Stomach (tissue), 9 donors: ENCODE measurements around the gene RAX2. TPM values are rescaled to one million over a fixed set of nuclear protein-coding genes. Genes with fewer than 3 reads are reported as not detected.

ENCODE experiments used
- DNase-seq, 2 donors: peaks; one replicate each; pipeline versions ENCODE4 v3.0.0 to v3.0.0-alpha.2; 2013 to 2019
- H3K27ac ChIP-seq, 5 donors: fragments of 200-600 bp in 4 of 5; sonication (generic) in 4 of 5; one replicate each; pipeline ENCODE4 v1.5.1; 2013 to 2019; ENCODE audit warnings: mild to moderate bottlenecking in 1 of 5, moderate library complexity in 1 of 5
- H3K27me3 ChIP-seq, 3 donors: fragments of 200-600 bp; sonication (generic); one replicate each; pipeline ENCODE4 v1.5.1; 2017 to 2019; ENCODE audit warnings: mixed run types in 1 of 3
- H3K36me3 ChIP-seq, 4 donors: fragments of 200-600 bp; sonication (generic); 1 replicate in 3 of 4; 2 replicates in 1 of 4; pipeline ENCODE4 v1.5.1; 2016 to 2019
- H3K4me1 ChIP-seq, 4 donors: fragments of 200-600 bp; sonication (generic); one replicate each; pipeline ENCODE4 v1.5.1; 2016 to 2019
- H3K4me3 ChIP-seq, 4 donors: fragments of 200-600 bp; sonication (generic) in 3 of 4; one replicate each; pipeline ENCODE4 v1.5.1; 2016 to 2019; ENCODE audit warnings: mild to moderate bottlenecking in 1 of 4
- H3K9me3 ChIP-seq, 4 donors: fragments of 200-600 bp; sonication (generic); one replicate each; pipeline ENCODE4 v1.5.1; 2016 to 2019
- CTCF ChIP-seq, 7 experiments: fragments of 450-650 bp in 4 of 7; fragments of 200-600 bp in 3 of 7; sonication (generic) in 3 of 7; IDR thresholded peaks; one replicate each; pipeline ENCODE4 v1.5.1; 2016 to 2019; ENCODE audit warnings: antibody characterized with exemption in 7 of 7, control low read depth in 2 of 7, mild to moderate bottlenecking in 1 of 7
- EP300 ChIP-seq: sonication (generic); formaldehyde crosslinking; IDR thresholded peaks from one replicate; pipeline ENCODE4 v1.6.1; 2017; ENCODE audit warnings: antibody characterized with exemption
- POLR2A ChIP-seq, 4 donors: fragments of 450-650 bp; IDR thresholded peaks; one replicate each; pipeline ENCODE4 v1.6.1; 2016; ENCODE audit warnings: antibody characterized with exemption in 4 of 4, control low read depth in 2 of 4, mild to moderate bottlenecking in 1 of 4, moderate library complexity in 1 of 4
- POLR2AphosphoS5 ChIP-seq, 3 donors: sonication (generic); formaldehyde crosslinking; IDR thresholded peaks; one replicate each; pipeline ENCODE4 v1.6.1; 2016; ENCODE audit warnings: antibody characterized with exemption in 3 of 3
- WGBS, 5 donors: extraction: QIAGEN DNeasy Blood & Tissue Kit in 3 of 5; methylation state at CpG; one replicate each; pipeline versions ENCODE4 v1.1.5 to v1.1.7; 2013 to 2018; 5-methylcytosine and 5-hydroxymethylcytosine counted together
- intact Hi-C: fragments of 100-400 bp; cut with DNase I; formaldehyde crosslinking; loops from one replicate; pipeline ENCODE4 v1.15.1; 2023; ENCODE audit warnings: low total_unique reads
- polyA plus RNA-seq, 3 donors: library from polyadenylated mRNA; stranded (reverse); fragments of 200-250 nt; gene quantifications; one replicate each; pipeline ENCODE4 v1.2.3, GENCODE V29; 2013
- total RNA-seq, 5 donors: library from RNA; depleted of rRNA; stranded (reverse); fragments of >200 nt; gene quantifications; one replicate each; pipeline versions ENCODE4 v1.1.0 to v1.2.3, GENCODE V29; 2014 to 2016
- donor health status: healthy with polysubstance abuse.
- donor health status: Bipolar disorder and iron deficiency.
- donor health status: healthy.

Gene RAX2
- total and polyA plus RNA-seq, 8 donors = not detected

- peak in 1 of 2 donors; percentile 36 for DNase-seq
- intact Hi-C loops = no loop called here
- no peak for TF ChIP-seq POLR2AphosphoS5 (IDR thresholded peaks at IDR 0.05)
- no peak for TF ChIP-seq CTCF (IDR thresholded peaks at IDR 0.05)
- no peak for TF ChIP-seq POLR2A (IDR thresholded peaks at IDR 0.05)
- TF ChIP-seq EP300 = no peak
- Histone ChIP-seq H3K27ac (peak within 1 kb of the TSS in 3 of 5 donors; percentile 29 to 64 (median 38)), H3K36me3 (peaks cover 0 to 12% (median 0%) of the 10 kb centered on the region in 4 donors), H3K4me1 (peaks cover 0 to 19% (median 12%) of the 10 kb centered on the region in 4 donors), H3K27me3 (peaks cover 7 to 76% (median 34%) of the 10 kb centered on the region in 3 donors), H3K9me3 (peaks cover 14 to 27% (median 22%) of the 10 kb centered on the region in 4 donors), H3K4me3 (peak within 1 kb of the TSS; percentile 37 to 48 (median 43))
- WGBS, 5 donors = 5 to 13% (median 6%) methylated on average over 28 to 101 of the region's 101 CpGs
Measured at GRCh38 chr19:3785938-3786824, 14.2 kb upstream of the RAX2 start, which contains the start of gene MATK. TSS of gene MATK (minus strand) at chr19:3786381. CDS start at chr19:3785135, 1,246 bp downstream.

GRCh38 chr19:3785451-3785937, 13.5 kb upstream of the RAX2 start:
- peaks cover 20 to 26% (median 25%) of the 10 kb centered on the region in 4 donors for H3K9me3 ChIP-seq
- TF ChIP-seq CTCF (IDR thresholded peaks at IDR 0.05) = no peak
- H3K36me3 ChIP-seq = peaks cover 0 to 12% (median 0%) of the 10 kb centered on the region in 4 donors
- H3K4me1 ChIP-seq = peaks cover 0 to 19% (median 12%) of the 10 kb centered on the region in 4 donors
- H3K27ac ChIP-seq = peak overlapping the region in 3 of 5 donors; percentile 29 to 64 (median 38)
- intact Hi-C loops = no loop called here
- no peak for DNase-seq
- peak overlapping the region; percentile 37 to 48 (median 43) for H3K4me3 ChIP-seq
- 0 to 3% (median 3%) methylated on average over 27 to 47 of the region's 47 CpGs for WGBS, 5 donors
- H3K27me3 ChIP-seq = peaks cover 7 to 70% (median 34%) of the 10 kb centered on the region in 3 donors

DNA sequence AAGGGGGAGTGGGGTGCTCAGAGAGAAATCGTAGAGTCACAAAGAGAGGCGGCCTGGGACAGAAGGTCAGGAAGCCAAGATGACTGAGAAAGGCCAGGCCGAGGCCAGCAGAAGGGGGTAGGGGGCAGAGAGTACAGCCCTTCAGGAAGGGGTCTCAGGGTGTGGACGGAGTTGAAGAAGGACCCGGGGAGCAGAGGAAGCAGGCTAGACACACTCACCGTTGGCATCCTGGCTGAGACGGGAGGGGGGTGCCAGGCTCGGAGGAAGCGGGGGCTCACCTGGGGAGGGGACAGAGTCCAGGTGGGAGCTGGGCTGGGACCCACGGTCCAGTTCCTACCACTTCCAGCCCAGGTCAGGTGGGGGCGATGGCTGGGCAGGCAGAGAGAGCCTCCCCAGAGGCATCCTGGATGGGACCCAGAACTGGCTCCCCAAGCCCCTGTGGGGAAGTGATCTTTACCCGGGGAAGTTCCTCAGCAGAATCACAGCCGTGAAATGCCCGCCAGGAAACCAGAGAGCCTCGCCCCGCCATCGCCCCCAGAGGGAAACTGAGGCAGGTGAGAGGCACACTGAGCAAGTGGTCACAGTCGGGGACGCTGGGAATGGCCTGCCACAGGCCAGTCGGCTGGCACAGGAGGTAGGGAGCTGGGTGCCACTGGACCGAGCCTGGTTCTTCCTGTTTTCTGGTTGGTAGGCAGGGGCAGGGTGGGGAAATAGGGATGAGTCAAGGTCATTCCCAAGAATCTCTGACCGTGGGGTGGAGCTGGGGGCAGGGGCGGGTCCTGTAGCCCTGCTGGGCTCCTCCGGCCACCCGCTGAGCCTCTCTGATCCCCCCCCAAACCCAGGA, 12.8 kb upstream of the RAX2 start:
- H3K4me1 ChIP-seq = peaks cover 0 to 19% (median 12%) of the 10 kb centered on the region in 4 donors
- intact Hi-C loops = no loop called here
- 23 to 29% (median 26%) methylated on average over 19 to 25 of the region's 25 CpGs for WGBS, 5 donors
- H3K36me3 ChIP-seq = peaks cover 0 to 12% (median 0%) of the 10 kb centered on the region in 4 donors
- peak in 1 of 2 donors; percentile 5 for DNase-seq
- H3K27ac ChIP-seq = no peak overlapping the region
- peak overlapping the region in 3 of 4 donors; percentile 37 to 48 (median 40) for H3K4me3 ChIP-seq
- H3K9me3 ChIP-seq = peaks cover 20 to 26% (median 25%) of the 10 kb centered on the region in 4 donors
- H3K27me3 ChIP-seq = peaks cover 7 to 63% (median 34%) of the 10 kb centered on the region in 3 donors
- no peak for TF ChIP-seq POLR2A (IDR thresholded peaks at IDR 0.05)
- no peak for TF ChIP-seq POLR2AphosphoS5 (IDR thresholded peaks at IDR 0.05)
- TF ChIP-seq EP300 = no peak
- TF ChIP-seq CTCF (IDR thresholded peaks at IDR 0.05) = no peak
